T47D (cell line): ENCODE measurements around the gene GATD1.

Source experiments
- DNase-seq, 2 experiments: peaks; one replicate each; pipeline versions ENCODE4 v3.0.0 to v3.0.0-alpha.2; 2011 to 2012; ENCODE audit warnings: low read depth in 1 of 2, low spot score in 1 of 2
- JUND ChIP-seq: IDR thresholded peaks from 2 replicates; pipeline ENCODE4 v1.6.1; 2012; ENCODE audit warnings: low read depth
- in situ Hi-C: cut with HindIII; loops from 2 replicates; pipeline ENCODE4 v1.10.0; 2016; ENCODE audit warnings: low sequenced_read_pairs, low pct_unique_long_range_greater_than_20kb

Gene GATD1

GRCh38 chr11:777288-778255 lies at the start of gene GATD1:
Gene GATD1 (minus strand): TSS chr11:777487. CDS start chr11:777462, 25 bp downstream.
- in situ Hi-C loops = no loop called here
- peak; percentile 86 to 98 for DNase-seq
- no peak for TF ChIP-seq JUND

- in situ Hi-C loops = no loop called here
- no peak for DNase-seq
- no peak for TF ChIP-seq JUND
Observed at GRCh38 chr11:826836-827145, 49.5 kb upstream of the GATD1 start.

DNA sequence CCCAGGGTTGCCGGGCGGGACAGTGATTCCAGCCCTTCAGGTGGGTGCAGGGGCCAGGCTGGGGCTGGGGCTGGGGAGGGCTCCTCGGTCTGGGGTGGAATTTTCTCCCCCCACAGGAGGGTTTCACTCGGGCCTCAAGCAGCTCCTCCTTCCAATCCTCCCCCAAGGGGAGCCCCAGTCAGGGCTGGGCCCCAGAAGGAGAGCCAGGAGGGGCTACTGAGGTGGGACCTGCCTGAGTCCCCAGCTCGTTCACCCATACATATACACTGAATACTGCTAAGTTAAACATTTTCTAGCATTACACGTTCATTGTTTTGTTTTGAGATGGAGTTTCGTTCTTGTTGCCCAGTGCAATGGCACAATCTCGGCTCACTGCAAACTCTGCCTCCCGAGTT lies 48.9 kb upstream of the GATD1 start:
- in situ Hi-C loops = no loop called here
- no peak for TF ChIP-seq JUND

DNA sequence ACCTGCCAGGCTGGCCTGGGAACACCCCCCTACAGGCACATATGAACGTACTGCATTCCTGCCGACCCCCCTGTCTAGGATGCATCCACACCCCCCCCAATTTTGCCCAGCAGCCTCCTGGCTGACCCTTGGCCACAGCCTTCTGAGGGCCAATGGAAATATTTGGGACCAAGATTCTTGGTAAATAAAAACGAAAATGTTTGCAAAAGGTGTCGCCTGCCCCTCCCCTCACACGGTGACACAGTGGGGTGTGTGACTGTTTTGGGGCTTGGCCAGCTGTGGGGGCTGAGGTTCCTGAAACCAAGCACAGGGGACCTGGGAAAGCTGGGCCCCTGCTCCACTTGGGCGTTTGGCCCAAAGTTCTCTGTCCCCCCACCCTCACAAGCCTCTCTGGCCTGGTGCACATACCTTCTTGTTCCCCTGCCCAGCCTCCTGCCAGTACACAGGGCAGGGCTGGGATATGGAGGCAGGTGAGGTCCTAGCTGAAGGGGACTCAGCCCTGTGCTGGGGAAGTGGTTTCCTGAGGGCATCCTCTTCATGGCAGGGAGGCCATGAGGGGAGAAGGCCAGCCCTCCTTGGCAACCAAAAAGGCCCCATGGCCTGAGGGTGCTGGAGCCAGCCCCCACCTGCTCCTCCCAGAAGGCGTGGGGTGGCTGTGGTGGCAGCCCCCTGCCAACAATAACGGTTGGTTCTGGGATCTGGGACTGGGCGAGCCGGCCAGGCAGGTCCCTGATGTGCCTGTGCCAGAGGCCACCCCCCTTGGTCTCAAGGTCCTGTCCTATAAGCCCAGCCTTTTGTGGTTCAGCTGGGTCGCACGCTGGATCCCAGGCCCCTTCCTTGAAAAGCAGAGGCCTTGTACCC lies 48.3 kb upstream of the GATD1 start:
- DNase-seq = peak in 1 of 2 experiments; percentile 80
- in situ Hi-C loops = no loop called here
- no peak for TF ChIP-seq JUND

More for the DNA sequence above, 48.9 kb upstream of the GATD1 start:
- no peak for DNase-seq

DNA sequence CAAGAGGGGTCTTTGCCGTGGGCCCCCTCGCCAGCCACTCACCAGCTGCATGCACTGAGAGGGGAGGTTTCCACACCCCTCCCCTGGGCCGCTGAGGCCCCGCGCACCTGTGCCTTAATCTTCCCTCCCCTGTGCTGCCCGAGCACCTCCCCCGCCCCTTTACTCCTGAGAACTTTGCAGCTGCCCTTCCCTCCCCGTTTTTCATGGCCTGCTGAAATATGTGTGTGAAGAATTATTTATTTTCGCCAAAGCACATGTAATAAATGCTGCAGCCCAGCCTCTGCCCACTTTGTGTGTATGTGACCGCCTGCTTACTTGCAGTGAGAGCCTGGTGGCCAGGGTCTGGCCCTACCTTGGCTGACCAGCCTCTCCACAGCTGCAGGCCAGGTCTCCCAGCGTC lies 47.7 kb upstream of the GATD1 start:
- in situ Hi-C loops = no loop called here
- peak in 1 of 2 experiments; percentile 17 for DNase-seq

GRCh38 chr11:824292-824880 lies 47.1 kb upstream of the GATD1 start:
- DNase-seq = no peak
- TF ChIP-seq JUND = no peak
- in situ Hi-C loops = no loop called here

More for the DNA sequence above, 47.7 kb upstream of the GATD1 start:
- no peak for TF ChIP-seq JUND

DNA sequence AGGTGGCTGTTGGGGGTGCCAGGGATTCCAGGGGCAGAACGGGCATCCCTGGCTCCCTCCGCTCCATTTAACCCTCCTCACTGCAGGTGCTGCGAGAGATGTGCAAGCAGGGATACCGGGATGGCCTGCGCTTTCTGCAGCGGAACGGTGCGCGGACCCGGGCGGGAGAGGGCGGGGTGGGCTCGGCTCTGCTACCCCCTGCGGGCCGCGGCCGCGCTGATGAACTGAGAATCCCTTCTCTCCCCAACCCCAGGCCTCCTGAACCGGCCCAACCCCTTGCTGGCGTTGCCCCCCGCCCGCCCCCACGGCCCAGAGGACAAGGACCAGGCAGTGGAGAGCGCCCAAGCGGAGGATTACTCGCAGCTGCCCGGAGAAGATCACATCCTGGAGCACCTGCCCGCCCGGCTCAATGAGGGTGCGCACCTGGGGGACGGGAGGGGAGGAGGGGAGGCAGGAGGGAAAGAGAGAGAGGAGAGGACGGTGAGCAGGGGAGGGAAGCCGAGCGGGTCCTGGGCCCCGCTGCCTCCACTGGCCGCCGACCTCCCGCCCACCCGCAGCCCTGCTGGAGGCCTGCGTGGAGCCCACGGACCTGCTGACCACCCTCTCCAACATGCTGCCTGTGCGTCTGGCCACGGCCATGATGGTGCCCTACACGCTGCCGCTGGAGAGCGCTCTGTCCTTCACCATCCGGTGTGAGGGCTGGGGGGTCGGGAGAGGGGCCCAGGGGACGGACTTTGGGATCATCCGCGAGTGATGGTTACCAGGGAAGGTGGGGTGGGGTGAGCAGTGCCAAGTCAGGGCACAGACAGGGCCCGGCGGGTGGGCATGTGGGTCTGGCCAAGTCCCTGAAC lies 46.4 kb upstream of the GATD1 start:
- in situ Hi-C loops = no loop called here
- no peak for TF ChIP-seq JUND
- no peak for DNase-seq

DNA sequence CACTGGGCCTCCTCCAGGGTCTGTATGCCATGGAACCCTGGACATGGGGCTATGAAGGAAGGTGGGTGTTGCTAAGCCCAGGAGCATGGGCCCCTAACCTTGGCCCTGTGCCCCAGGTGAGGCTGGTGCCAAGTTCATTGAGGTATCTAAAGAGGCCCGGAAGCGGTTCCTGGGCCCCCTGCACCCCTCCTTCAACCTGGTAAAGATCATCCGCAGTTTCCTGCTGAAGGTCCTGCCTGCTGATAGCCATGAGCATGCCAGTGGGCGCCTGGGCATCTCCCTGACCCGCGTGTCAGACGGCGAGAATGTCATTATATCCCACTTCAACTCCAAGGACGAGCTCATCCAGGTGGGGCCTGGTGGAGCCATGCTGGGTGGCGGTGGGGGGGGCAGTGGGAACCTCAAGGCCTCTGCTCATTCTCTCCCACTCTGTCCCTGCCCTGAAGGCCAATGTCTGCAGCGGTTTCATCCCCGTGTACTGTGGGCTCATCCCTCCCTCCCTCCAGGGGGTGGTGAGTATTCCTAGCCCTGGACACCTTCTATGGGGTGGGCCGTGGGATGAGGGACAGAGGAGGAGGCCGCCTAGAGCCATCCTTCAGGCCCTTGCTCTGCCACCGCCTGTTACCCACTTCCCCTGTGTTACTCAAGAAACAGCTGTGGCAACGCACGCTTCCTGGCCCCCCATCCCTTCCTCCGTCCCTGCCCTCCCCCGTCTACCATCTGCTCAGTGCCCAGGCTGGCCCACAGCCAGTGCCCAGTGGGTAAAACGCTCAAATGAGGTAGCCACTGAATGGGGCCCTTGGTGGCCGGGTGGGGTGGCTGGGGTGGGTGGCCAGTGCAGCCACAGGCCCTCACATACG lies 44.5 kb upstream of the GATD1 start:
- in situ Hi-C loops = no loop called here
- TF ChIP-seq JUND = no peak
- no peak for DNase-seq

- in situ Hi-C loops = no loop called here
- TF ChIP-seq JUND = no peak
- DNase-seq = peak in 1 of 2 experiments; percentile 68
Observed at GRCh38 chr11:820655-821511, 43.6 kb upstream of the GATD1 start.

GRCh38 chr11:819943-820649 lies 42.8 kb upstream of the GATD1 start:
- DNase-seq = peak in 1 of 2 experiments; percentile 93
- in situ Hi-C loops = no loop called here
- TF ChIP-seq JUND = no peak
